Heart left ventricle (tissue), 16 donors: Measurements from ENCODE around the gene CMIP. TPM values are rescaled to one million over a fixed set of nuclear protein-coding genes. Genes with fewer than 3 reads are reported as not detected.

Source experiments
- ATAC-seq, 4 donors: fragments of 200-7000 bp; cut with Tn5 transposase; one replicate each; pipeline ENCODE4 v1.9.1; 2020 to 2022; ENCODE audit warnings: moderate library complexity in 4 of 4, mild to moderate bottlenecking in 3 of 4, moderate number of reproducible peaks in 1 of 4
- DNase-seq, 5 donors: peaks; one replicate each; pipeline ENCODE4 v3.0.0-alpha.2; 2020
- H3K27ac ChIP-seq, 12 donors: fragments of 200-600 bp; sonication (generic) in 4 of 12; one replicate each; pipeline versions ENCODE4 v1.5.0 to v1.8.0; 2016 to 2022; ENCODE audit warnings: mild to moderate bottlenecking in 2 of 12
- H3K27me3 ChIP-seq, 9 donors: fragments of 200-600 bp; sonication (generic) in 2 of 9; one replicate each; pipeline versions ENCODE4 v1.5.1 to v1.8.0; 2016 to 2022; ENCODE audit warnings: mild to moderate bottlenecking in 3 of 9
- H3K36me3 ChIP-seq, 9 donors: fragments of 200-600 bp; sonication (generic) in 2 of 9; one replicate each; pipeline versions ENCODE4 v1.5.0 to v1.8.0; 2018 to 2022; ENCODE audit warnings: mild to moderate bottlenecking in 2 of 9
- H3K4me1 ChIP-seq, 12 donors: fragments of 200-600 bp; sonication (generic) in 4 of 12; one replicate each; pipeline versions ENCODE4 v1.5.0 to v1.8.0; 2016 to 2022; ENCODE audit warnings: mild to moderate bottlenecking in 3 of 12
- H3K4me3 ChIP-seq, 12 donors: fragments of 200-600 bp; sonication (generic) in 4 of 12; one replicate each; pipeline versions ENCODE4 v1.5.0 to v1.8.0; 2017 to 2022; ENCODE audit warnings: mild to moderate bottlenecking in 9 of 12, moderate library complexity in 4 of 12
- H3K9me3 ChIP-seq, 12 donors: fragments of 200-600 bp; sonication (generic) in 4 of 12; one replicate each; pipeline versions ENCODE4 v1.5.0 to v1.8.0; 2016 to 2022; ENCODE audit warnings: mild to moderate bottlenecking in 1 of 12
- CTCF ChIP-seq, 12 donors: fragments of 200-600 bp; sonication (generic) in 4 of 12; IDR thresholded peaks; one replicate each; pipeline versions ENCODE4 v1.5.0 to v1.8.0; 2018 to 2022; ENCODE audit warnings: antibody characterized with exemption in 12 of 12, mild to moderate bottlenecking in 5 of 12
- POLR2A ChIP-seq, 2 donors: fragments of 450-650 bp; IDR thresholded peaks; one replicate each; pipeline ENCODE4 v1.6.1; 2017; ENCODE audit warnings: antibody characterized with exemption in 2 of 2, mild to moderate bottlenecking in 2 of 2, moderate library complexity in 2 of 2
- WGBS, 4 donors: extraction: QIAGEN DNeasy Blood & Tissue Kit in 2 of 4; methylation state at CpG; one replicate each; pipeline versions ENCODE4 v1.1.5 to v1.1.7; 2013 to 2018; 5-methylcytosine and 5-hydroxymethylcytosine counted together
- intact Hi-C, 10 donors: fragments of 100-400 bp; cut with DNase I; formaldehyde crosslinking; loops; one replicate each; pipeline versions ENCODE4 v1.11.1 to v1.14.2; 2022
- polyA plus RNA-seq, 2 donors: library from polyadenylated mRNA; stranded (reverse); fragments of 200-250 nt; gene quantifications; one replicate each; pipeline ENCODE4 v1.2.3, GENCODE V29; 2013
- total RNA-seq, 9 donors: library from RNA; depleted of rRNA in 2 of 9; stranded (reverse); fragments of >200 nt in 2 of 9; fragmentation: NEBNext Ultra II Directional in 3 of 9; extraction: Animal tissue kit (Norgen Biotek cat#: 25700) in 3 of 9; gene quantifications; one replicate each; pipeline versions ENCODE4 v1.1.0 to v1.2.4, GENCODE V29; 2016 to 2023
- donor health status: ischemic (EF 13 %, LVEDD 7.1; RV severe dilation, severe dysfunction).
- donor health status: healthy with polysubstance abuse.
- donor health status: DM: no; HTN: yes; CAD: no.
- donor health status: DM: no; HTN: no; CAD: no.
- donor health status: ischemic (EF 25% LVEDD 6.9; RV normal size, moderate dysfunction).
- donor health status: ischemic (EF 25% LVEDD 5.7; RV mildly dilated, moderate dysfunction).
- donor health status: healthy.
- donor health status: DM: yes; HTN: yes; CAD: no.
- donor health status: ischemic (EF 35%, LVEDD 5.7; RV mildly dilated, moderate dysfunction).
- donor health status: nonischemic (EF 11% LVEDD 7.7; RV severe dilation, severe dysfunction).
- donor health status: DM: yes; HTN: yes; CAD: no.
- donor health status: PGD.
- donor health status: ischemic (EF 29% LVEDD 5.4; RV normal size, mild dysfunction).
- donor health status: nonischemic (EF 23%, LVEDD 6.1; RV moderate dilation, normal function).

The CMIP gene
- total and polyA plus RNA-seq, 11 donors = 4.1 to 48.8 (median 10.6) TPM

- peaks cover 0 to 89% (median 27%) of the 10 kb centered on the region in 12 donors for H3K4me1 ChIP-seq
- ATAC-seq (peak in 2 of 4 donors; percentile 43 to 58), DNase-seq (no peak)
Measured at GRCh38 chr16:81457326-81458133, 12.9 kb downstream of the CMIP start.

GRCh38 chr16:81458149-81458669, 13.6 kb downstream of the CMIP start:
- H3K4me1 ChIP-seq = peaks cover 0 to 85% (median 21%) of the 10 kb centered on the region in 12 donors
- no peaks in the 10 kb centered on the region for H3K27me3 ChIP-seq

More at GRCh38 chr16:81457326-81458133, 12.9 kb downstream of the CMIP start:
- Histone ChIP-seq H3K36me3 (peaks cover 0 to 13% (median 0%) of the 10 kb centered on the region in 9 donors), H3K9me3 (no peaks in the 10 kb centered on the region), H3K27ac (peak overlapping the region in 1 of 12 donors; percentile 70), H3K4me3 (no peak overlapping the region), H3K27me3 (no peaks in the 10 kb centered on the region)
- intact Hi-C loops = loop anchor here in 1 of 10 donors (5.0 kb wide), 1 partner anchor 45 kb away; no protein-coding TSS in a partner anchor
- no peak for TF ChIP-seq POLR2A (IDR thresholded peaks at IDR 0.05)
- TF ChIP-seq CTCF (IDR thresholded peaks at IDR 0.05) = no peak
- WGBS, 4 donors = 72 to 80% (median 78%) methylated on average over 17 of the region's 17 CpGs

GRCh38 chr16:81458827-81459598, 14.4 kb downstream of the CMIP start:
- Histone ChIP-seq H3K4me3 (no peak overlapping the region), H3K27me3 (no peaks in the 10 kb centered on the region), H3K4me1 (peaks cover 0 to 77% (median 16%) of the 10 kb centered on the region in 12 donors), H3K36me3 (peaks cover 0 to 13% (median 0%) of the 10 kb centered on the region in 9 donors), H3K27ac (peak overlapping the region in 1 of 12 donors; percentile 41), H3K9me3 (no peaks in the 10 kb centered on the region)
- TF ChIP-seq POLR2A (IDR thresholded peaks at IDR 0.05) = no peak
- no peak for TF ChIP-seq CTCF (IDR thresholded peaks at IDR 0.05)
- no peak for DNase-seq
- WGBS, 4 donors = 89 to 92% (median 91%) methylated on average over 14 to 19 of the region's 19 CpGs
- ATAC-seq = no peak
- intact Hi-C loops = loop anchor here in 1 of 10 donors (5.0 kb wide), 1 partner anchor 43 kb away; no protein-coding TSS in a partner anchor

More at GRCh38 chr16:81458149-81458669, 13.6 kb downstream of the CMIP start:
- H3K4me3 ChIP-seq = no peak overlapping the region
- TF ChIP-seq POLR2A (IDR thresholded peaks at IDR 0.05) (no peak), CTCF (IDR thresholded peaks at IDR 0.05) (no peak)
- H3K27ac ChIP-seq = peak overlapping the region in 1 of 12 donors; percentile 70
- no peak for ATAC-seq
- WGBS, 4 donors = 90 to 97% (median 94%) methylated on average over 8 of the region's 8 CpGs
- no peaks in the 10 kb centered on the region for H3K9me3 ChIP-seq
- intact Hi-C loops = loop anchor here in 1 of 10 donors (5.0 kb wide), 1 partner anchor 44 kb away; no protein-coding TSS in a partner anchor
- H3K36me3 ChIP-seq = peaks cover 0 to 13% (median 0%) of the 10 kb centered on the region in 9 donors
- no peak for DNase-seq
